Upper lobe of right lung (tissue), 1 donor: ENCODE results near the gene ADAMTS9. TPM values are rescaled to one million over a fixed set of nuclear protein-coding genes. Genes with fewer than 3 reads are reported as not detected.

Experiments used
- ATAC-seq: fragments of 200-7000 bp; cut with Tn5 transposase; one replicate; pipeline ENCODE4 v1.9.1; 2020; ENCODE audit warnings: mild to moderate bottlenecking, moderate library complexity
- DNase-seq: peaks from one replicate; pipeline ENCODE4 v3.0.0-alpha.2; 2020
- H3K27ac ChIP-seq: fragments of 200-600 bp; one replicate; pipeline ENCODE4 v1.8.0; 2022
- H3K27me3 ChIP-seq: fragments of 200-600 bp; one replicate; pipeline ENCODE4 v1.8.0; 2022; ENCODE audit warnings: mild to moderate bottlenecking
- H3K36me3 ChIP-seq: fragments of 200-600 bp; one replicate; pipeline ENCODE4 v1.8.0; 2022
- H3K4me1 ChIP-seq: fragments of 200-600 bp; one replicate; pipeline ENCODE4 v1.8.0; 2022
- H3K4me3 ChIP-seq: fragments of 200-600 bp; one replicate; pipeline ENCODE4 v1.8.0; 2022; ENCODE audit warnings: mild to moderate bottlenecking
- H3K9me3 ChIP-seq: fragments of 200-600 bp; one replicate; pipeline ENCODE4 v1.8.0; 2022
- CTCF ChIP-seq: fragments of 200-600 bp; IDR thresholded peaks from one replicate; pipeline ENCODE4 v1.8.0; 2022; ENCODE audit warnings: antibody characterized with exemption
- intact Hi-C: fragments of 100-400 bp; cut with DNase I; formaldehyde crosslinking; loops from one replicate; pipeline ENCODE4 v1.11.0; 2022
- total RNA-seq: library from RNA; stranded (reverse); fragmentation: NEBNext Ultra II Directional; extraction: Animal tissue kit (Norgen Biotek cat#: 25700); gene quantifications from one replicate; pipeline ENCODE4 v1.2.1, GENCODE V29; 2021
- donor health status: DM: no; HTN: yes; CAD: no; lungs with severe emphysema.

The ADAMTS9 gene
- total RNA-seq, 1 donor from 2014 or later, result 30.1 TPM

DNA sequence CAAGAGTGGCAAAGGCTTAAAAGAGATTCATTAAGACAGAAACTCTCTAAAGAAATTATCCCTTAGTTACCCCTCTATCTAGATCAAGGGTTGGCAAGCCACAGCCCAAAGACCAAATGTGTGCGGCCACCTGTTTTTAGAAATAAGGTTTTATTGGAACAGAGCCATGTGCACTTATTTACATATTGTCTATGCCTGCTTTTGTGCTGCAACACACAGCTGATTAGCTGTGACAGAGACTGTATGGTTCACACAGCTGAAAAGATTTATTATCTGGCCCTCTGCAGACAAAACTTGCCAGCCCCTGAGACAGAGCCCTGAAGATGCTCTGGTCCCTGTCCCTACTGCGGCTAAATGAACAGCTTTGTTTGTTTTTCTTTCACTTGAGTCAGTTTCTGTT lies 88.1 kb downstream of the ADAMTS9 start:
- ATAC-seq, result no peak

GRCh38 chr3:64595253-64595694 lies 92.5 kb downstream of the ADAMTS9 start:
- ATAC-seq, result peak; percentile 48
- no peak overlapping the region for H3K27ac ChIP-seq
- H3K27me3 ChIP-seq, result no peaks in the 10 kb centered on the region
- no peaks in the 10 kb centered on the region for H3K36me3 ChIP-seq
- no peaks in the 10 kb centered on the region for H3K9me3 ChIP-seq
- no peak overlapping the region for H3K4me3 ChIP-seq
- no peak for TF ChIP-seq CTCF
- DNase-seq, result no peak
- H3K4me1 ChIP-seq, result no peaks in the 10 kb centered on the region
- intact Hi-C loops, result no loop called here

More for the DNA sequence above, 88.1 kb downstream of the ADAMTS9 start:
- H3K9me3 ChIP-seq, result no peaks in the 10 kb centered on the region
- H3K27me3 ChIP-seq, result no peaks in the 10 kb centered on the region
- no peaks in the 10 kb centered on the region for H3K4me1 ChIP-seq
- DNase-seq, result no peak
- intact Hi-C loops, result no loop called here
- no peak overlapping the region for H3K27ac ChIP-seq
- peaks cover 19% of the 10 kb centered on the region for H3K36me3 ChIP-seq
- no peak for TF ChIP-seq CTCF
- no peak overlapping the region for H3K4me3 ChIP-seq

DNA sequence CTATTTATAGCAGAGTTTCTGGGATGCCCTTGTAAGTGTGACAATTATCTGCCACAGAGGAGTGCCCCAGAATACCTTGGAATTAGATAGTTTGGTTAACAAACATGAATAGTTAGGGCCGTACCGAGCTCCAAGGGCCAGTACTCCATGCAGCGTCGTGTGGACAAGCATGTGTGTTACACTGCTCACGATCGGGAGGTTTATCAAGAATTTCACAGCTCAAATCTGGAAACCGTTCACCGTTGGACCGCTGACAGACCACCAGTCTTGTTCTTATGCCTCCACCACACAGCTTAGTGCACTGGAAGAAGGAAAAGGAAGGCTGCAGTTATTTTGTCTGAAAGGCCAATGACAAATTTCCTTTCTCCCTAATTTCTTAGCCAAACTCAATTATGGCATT lies 93.7 kb downstream of the ADAMTS9 start:
- no peaks in the 10 kb centered on the region for H3K36me3 ChIP-seq
- ATAC-seq, result no peak

DNA sequence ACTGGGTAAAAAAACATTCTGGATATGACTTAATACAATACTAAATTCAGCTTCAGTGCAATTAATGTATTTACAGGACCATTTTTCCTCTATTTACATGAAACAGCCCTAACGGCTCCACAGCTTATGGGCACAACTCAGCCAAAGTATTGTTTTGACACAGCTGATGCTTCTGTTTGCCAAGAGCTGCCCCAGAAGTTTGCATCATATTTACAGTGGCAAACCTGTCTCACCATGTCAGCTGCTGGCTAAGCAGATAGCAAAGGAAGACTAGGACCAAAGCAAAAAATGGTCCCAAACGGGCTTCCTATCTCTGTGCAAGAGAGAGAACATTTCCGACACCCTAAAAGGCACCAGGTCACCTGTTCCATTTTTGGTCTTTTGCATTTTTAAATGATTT lies 94.5 kb downstream of the ADAMTS9 start:
- no peaks in the 10 kb centered on the region for H3K36me3 ChIP-seq
- H3K27ac ChIP-seq, result no peak overlapping the region
- H3K4me3 ChIP-seq, result no peak overlapping the region
- no peak for TF ChIP-seq CTCF
- no peaks in the 10 kb centered on the region for H3K4me1 ChIP-seq
- intact Hi-C loops, result no loop called here
- H3K9me3 ChIP-seq, result no peaks in the 10 kb centered on the region
- DNase-seq, result no peak
- H3K27me3 ChIP-seq, result no peaks in the 10 kb centered on the region
- ATAC-seq, result no peak

More for the DNA sequence above, 93.7 kb downstream of the ADAMTS9 start:
- Histone ChIP-seq H3K4me3 (no peak overlapping the region), H3K4me1 (no peaks in the 10 kb centered on the region), H3K9me3 (no peaks in the 10 kb centered on the region), H3K27ac (no peak overlapping the region), H3K27me3 (no peaks in the 10 kb centered on the region)
- intact Hi-C loops, result no loop called here
- TF ChIP-seq CTCF, result no peak
- DNase-seq, result no peak

- Histone ChIP-seq H3K36me3 (no peaks in the 10 kb centered on the region), H3K4me1 (no peaks in the 10 kb centered on the region), H3K27ac (no peak overlapping the region), H3K9me3 (no peaks in the 10 kb centered on the region), H3K27me3 (no peaks in the 10 kb centered on the region), H3K4me3 (no peak overlapping the region)
- intact Hi-C loops, result no loop called here
- no peak for TF ChIP-seq CTCF
- ATAC-seq (no peak), DNase-seq (no peak)
Observed at GRCh38 chr3:64591615-64592014, 96.2 kb downstream of the ADAMTS9 start.

- no peaks in the 10 kb centered on the region for H3K9me3 ChIP-seq
- no peak overlapping the region for H3K27ac ChIP-seq
- H3K4me1 ChIP-seq, result no peaks in the 10 kb centered on the region
- ATAC-seq (no peak), DNase-seq (no peak)
- no peaks in the 10 kb centered on the region for H3K27me3 ChIP-seq
- TF ChIP-seq CTCF, result no peak
- intact Hi-C loops, result no loop called here
- H3K36me3 ChIP-seq, result no peaks in the 10 kb centered on the region
- no peak overlapping the region for H3K4me3 ChIP-seq
Observed at GRCh38 chr3:64588380-64588779, 99.4 kb downstream of the ADAMTS9 start.
